ENCODE results near the gene PSEN1.
A peak's percentile ranks its signal among the peaks of the same experiment; 100 is the strongest.

The PSEN1 gene

DNA sequence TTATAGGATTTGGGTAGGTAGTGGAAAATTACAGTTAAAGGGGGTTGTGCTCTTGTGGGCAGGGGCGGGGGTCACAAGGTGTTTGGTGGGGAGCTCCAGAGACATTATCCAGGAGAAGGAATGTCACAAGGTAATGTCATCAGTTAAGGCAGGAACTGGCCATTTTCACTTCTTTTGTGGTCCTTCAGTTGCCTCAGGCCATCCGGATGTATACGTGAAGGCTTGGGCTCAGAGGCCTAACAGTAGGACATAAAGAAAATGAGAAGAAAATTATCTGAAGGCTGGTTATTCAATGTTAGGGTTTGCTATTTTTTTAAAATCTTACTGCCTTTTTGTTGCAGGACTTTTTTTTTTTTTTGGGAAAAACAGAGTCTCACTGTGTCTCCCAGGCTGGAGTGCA, 2.5 kb upstream of the PSEN1 start:
- H3K36me3 ChIP-seq = no peaks in the 10 kb centered on the region
- no peaks in the 10 kb centered on the region; the same call in 1 of the 2 replicates for H3K4me1 ChIP-seq
- DNase-seq = no peak
- no peak overlapping the region for H3K4me3 ChIP-seq (ENCODE audit: low read depth, low read length)
- no peaks in the 10 kb centered on the region for H3K27me3 ChIP-seq
- TF ChIP-seq, protein P1, sequence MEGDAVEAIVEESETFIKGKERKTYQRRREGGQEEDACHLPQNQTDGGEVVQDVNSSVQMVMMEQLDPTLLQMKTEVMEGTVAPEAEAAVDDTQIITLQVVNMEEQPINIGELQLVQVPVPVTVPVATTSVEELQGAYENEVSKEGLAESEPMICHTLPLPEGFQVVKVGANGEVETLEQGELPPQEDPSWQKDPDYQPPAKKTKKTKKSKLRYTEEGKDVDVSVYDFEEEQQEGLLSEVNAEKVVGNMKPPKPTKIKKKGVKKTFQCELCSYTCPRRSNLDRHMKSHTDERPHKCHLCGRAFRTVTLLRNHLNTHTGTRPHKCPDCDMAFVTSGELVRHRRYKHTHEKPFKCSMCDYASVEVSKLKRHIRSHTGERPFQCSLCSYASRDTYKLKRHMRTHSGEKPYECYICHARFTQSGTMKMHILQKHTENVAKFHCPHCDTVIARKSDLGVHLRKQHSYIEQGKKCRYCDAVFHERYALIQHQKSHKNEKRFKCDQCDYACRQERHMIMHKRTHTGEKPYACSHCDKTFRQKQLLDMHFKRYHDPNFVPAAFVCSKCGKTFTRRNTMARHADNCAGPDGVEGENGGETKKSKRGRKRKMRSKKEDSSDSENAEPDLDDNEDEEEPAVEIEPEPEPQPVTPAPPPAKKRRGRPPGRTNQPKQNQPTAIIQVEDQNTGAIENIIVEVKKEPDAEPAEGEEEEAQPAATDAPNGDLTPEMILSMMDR (IDR thresholded peaks at IDR 0.05; ENCODE audit: low read depth, low read length) = no peak
- no peaks in the 10 kb centered on the region for H3K9me3 ChIP-seq

GRCh38 chr14:73136085-73136386, 271 bp upstream of the PSEN1 start:
- no peaks in the 10 kb centered on the region for H3K36me3 ChIP-seq
- DNase-seq = no peak
- TF ChIP-seq, protein P1 (IDR thresholded peaks at IDR 0.05; ENCODE audit: low read depth, low read length) = no peak

GRCh38 chr14:73140811-73141323, 4.6 kb downstream of the PSEN1 start:
- H3K27me3 ChIP-seq = no peaks in the 10 kb centered on the region
- TF ChIP-seq, protein P1 (IDR thresholded peaks at IDR 0.05; ENCODE audit: low read depth, low read length) = no peak
- no peaks in the 10 kb centered on the region for H3K36me3 ChIP-seq
- no peaks in the 10 kb centered on the region for H3K9me3 ChIP-seq
- no peak overlapping the region for H3K4me3 ChIP-seq (ENCODE audit: low read depth, low read length)
- DNase-seq = no peak
- H3K4me1 ChIP-seq = no peaks in the 10 kb centered on the region; the same call in 1 of the 2 replicates

More at GRCh38 chr14:73136085-73136386, 271 bp upstream of the PSEN1 start:
- Histone ChIP-seq H3K27me3 (no peaks in the 10 kb centered on the region), H3K4me3 (ENCODE audit: low read depth, low read length) (peak overlapping the region; percentile 91), H3K4me1 (no peaks in the 10 kb centered on the region; the same call in 1 of the 2 replicates), H3K9me3 (no peaks in the 10 kb centered on the region)

DNA sequence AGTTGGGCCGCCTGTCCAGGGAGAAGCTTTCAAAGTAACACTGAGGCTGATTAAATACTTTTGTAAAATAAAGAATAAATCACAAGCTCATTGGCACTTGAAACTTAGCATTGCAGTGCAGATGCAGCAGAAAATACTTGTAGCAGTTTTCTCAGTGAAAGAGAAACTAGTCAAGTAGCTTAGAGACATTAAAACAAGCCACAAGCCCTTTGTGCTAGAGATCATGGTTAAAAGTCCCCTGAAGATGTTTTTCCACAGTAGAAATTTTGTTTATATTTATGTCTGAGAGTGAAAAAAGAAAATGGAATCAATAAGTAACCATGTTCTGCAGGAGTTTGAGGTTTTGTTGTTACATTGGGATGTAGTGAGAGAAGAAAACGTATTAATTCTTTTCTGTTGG, 5.9 kb downstream of the PSEN1 start:
- H3K9me3 ChIP-seq = no peaks in the 10 kb centered on the region
- H3K4me1 ChIP-seq = no peaks in the 10 kb centered on the region
- H3K36me3 ChIP-seq = no peaks in the 10 kb centered on the region
- TF ChIP-seq, protein P1 (IDR thresholded peaks at IDR 0.05; ENCODE audit: low read depth, low read length) = no peak
- no peak for DNase-seq
- no peak overlapping the region for H3K4me3 ChIP-seq (ENCODE audit: low read depth, low read length)
- H3K27me3 ChIP-seq = no peaks in the 10 kb centered on the region

- no peaks in the 10 kb centered on the region for H3K4me1 ChIP-seq
- no peak overlapping the region for H3K4me3 ChIP-seq (ENCODE audit: low read depth, low read length)
- TF ChIP-seq, protein P1 (IDR thresholded peaks at IDR 0.05; ENCODE audit: low read depth, low read length) = no peak
- no peaks in the 10 kb centered on the region for H3K36me3 ChIP-seq
- no peaks in the 10 kb centered on the region for H3K9me3 ChIP-seq
- DNase-seq = no peak
- H3K27me3 ChIP-seq = no peaks in the 10 kb centered on the region
Observed at GRCh38 chr14:73143003-73143402, 6.7 kb downstream of the PSEN1 start.

DNA sequence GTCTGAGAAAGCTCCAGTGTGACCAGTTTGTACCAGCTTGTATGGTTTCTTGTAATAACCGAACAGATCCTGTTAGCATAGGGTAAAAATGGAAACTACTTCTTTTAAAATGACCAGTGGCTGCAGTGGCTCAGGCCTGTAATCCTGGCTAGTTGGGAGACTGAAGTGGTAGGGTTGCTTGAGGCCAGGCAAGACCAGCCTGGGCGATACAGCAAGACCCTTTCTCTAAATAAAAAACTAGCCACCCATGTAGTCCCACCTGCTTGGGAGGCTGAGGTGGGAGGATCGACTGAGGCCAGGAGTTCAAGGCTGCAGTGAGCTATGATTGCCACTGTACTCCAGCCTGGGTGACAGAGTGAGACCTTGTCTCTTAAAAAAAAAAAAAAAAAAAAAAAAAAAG, 7.3 kb downstream of the PSEN1 start:
- TF ChIP-seq, protein P1 (IDR thresholded peaks at IDR 0.05; ENCODE audit: low read depth, low read length) = no peak
- H3K9me3 ChIP-seq = no peaks in the 10 kb centered on the region
- H3K4me3 ChIP-seq (ENCODE audit: low read depth, low read length) = no peak overlapping the region
- H3K27me3 ChIP-seq = no peaks in the 10 kb centered on the region
- no peaks in the 10 kb centered on the region for H3K36me3 ChIP-seq
- DNase-seq = no peak
- H3K4me1 ChIP-seq = no peaks in the 10 kb centered on the region

Measured in BE2C (cell line).